HepG2 (cell line): ENCODE measurements around the gene WFDC6. TPM values are rescaled to one million over a fixed set of nuclear protein-coding genes. Genes with fewer than 3 reads are reported as not detected.

Source experiments
- ATAC-seq: fragments of 200-7000 bp; cut with Tn5 transposase; 3 replicates; pipeline ENCODE4 v1.9.1; 2020; ENCODE audit warnings: mild to moderate bottlenecking, moderate library complexity
- BruUV-seq: library from RNA; stranded (reverse); fragments of 400-500 nt; replicated peaks from 2 replicates; lab custom pipeline; 2021; lab: Mats Ljungman, UMichigan
- CTCF ChIA-PET: fragments of 300-600 bp; formaldehyde crosslinking; extraction: SDS; loops from one replicate; lab custom pipeline; 2021; ENCODE audit warnings: low total read pairs, inconsistent platforms, low intra/inter-chr PET ratio; lab: Yijun Ruan, JAX
- POLR2A ChIA-PET: fragments of 350-600 bp; sonication (Branson Sonifier 250); formaldehyde crosslinking; loops from one replicate; lab custom pipeline; 2020; ENCODE audit warnings: antibody characterized with exemption, inconsistent platforms; lab: Yijun Ruan, JAX
- DNase-seq: peaks from one replicate; pipeline ENCODE4 v3.0.0-alpha.2; 2015; ENCODE audit warnings: low spot score
- FAIRE-seq: peaks from 3 replicates; lab custom pipeline; 2011; peaks lifted over from hg19 to GRCh38; lab: Jason Lieb, UNC
- H2AFZ ChIP-seq: one replicate; pipeline ENCODE4 v1.6.1; 2011; ENCODE audit warnings: low read length, inconsistent platforms
- H3K27ac ChIP-seq: fragments of 300-600 bp; 3 replicates; pipeline ENCODE4 v1.8.0; 2011; ENCODE audit warnings: mixed run types, mild to moderate bottlenecking, mixed read lengths, low read length, inconsistent platforms; ENCODE audit not compliant: insufficient read depth; ENCODE audit errors: extremely low read length
- H3K27me3 ChIP-seq, 2 experiments: fragments of 200-600 bp in 1 of 2; 2 replicates in 1 of 2; 3 replicates in 1 of 2; pipeline versions ENCODE4 v1.6.0 to v1.8.0; 2011; ENCODE audit warnings: low read length in 2 of 2, mild to moderate bottlenecking in 2 of 2, moderate library complexity in 2 of 2, inconsistent platforms in 1 of 2; ENCODE audit not compliant: insufficient read depth in 2 of 2, control insufficient read depth in 1 of 2
- H3K36me3 ChIP-seq, 2 experiments: fragments of 200-600 bp in 1 of 2; replicated peaks in 1 of 2; 2 replicates in 1 of 2; 3 replicates in 1 of 2; pipeline versions ENCODE4 v1.5.1 to v1.8.0; 2011; ENCODE audit warnings: low read length in 2 of 2, inconsistent platforms in 1 of 2; ENCODE audit not compliant: insufficient read depth in 2 of 2, control insufficient read depth in 1 of 2
- H3K4me1 ChIP-seq: 2 replicates; pipeline ENCODE4 v1.5.1; 2012; ENCODE audit warnings: low read length, inconsistent platforms; ENCODE audit not compliant: insufficient read depth
- H3K4me2 ChIP-seq: 2 replicates; pipeline ENCODE4 v1.6.0; 2011; ENCODE audit warnings: low read depth, low read length, inconsistent platforms
- H3K4me3 ChIP-seq, 3 experiments: fragments of 200-600 bp in 1 of 3; sonication (generic), shearing (Covaris generic) in 1 of 3; replicated peaks in 1 of 3; 2 replicates each; pipeline ENCODE4 v1.5.1; 2011 to 2016; ENCODE audit warnings: low read length in 3 of 3, inconsistent platforms in 2 of 3, low read depth in 2 of 3, mild to moderate bottlenecking in 2 of 3, control low read depth in 1 of 3, mixed read lengths in 1 of 3; ENCODE audit not compliant: insufficient read depth in 1 of 3
- H3K79me2 ChIP-seq: one replicate; pipeline ENCODE4 v1.6.1; 2011; ENCODE audit warnings: low read length, inconsistent platforms; ENCODE audit not compliant: insufficient read depth
- H3K9ac ChIP-seq: 2 replicates; pipeline ENCODE4 v1.6.0; 2011; ENCODE audit warnings: mild to moderate bottlenecking, low read depth, low read length, inconsistent platforms; ENCODE audit not compliant: insufficient read depth
- H3K9me3 ChIP-seq: 2 replicates; pipeline ENCODE4 v1.5.1; 2012; ENCODE audit warnings: mild to moderate bottlenecking, low read length
- H4K20me1 ChIP-seq: 2 replicates; pipeline ENCODE4 v1.6.0; 2011; ENCODE audit warnings: inconsistent platforms, mild to moderate bottlenecking, low read length, moderate library complexity; ENCODE audit not compliant: insufficient read depth
- HOXA9 ChIP-seq: sonication (generic); formaldehyde crosslinking; IDR thresholded peaks from 2 replicates; pipeline ENCODE4 v1.8.1; 2022; ENCODE audit warnings: missing genetic modification reagents, mild to moderate bottlenecking, moderate library complexity, borderline replicate concordance
- MAFF ChIP-seq: IDR thresholded peaks from 2 replicates; pipeline ENCODE4 v1.6.1; 2011; ENCODE audit warnings: low read depth, low read length, improper control_type of control experiment
- MAFK ChIP-seq, 2 experiments: IDR thresholded peaks in 1 of 2; conservative IDR thresholded peaks in 1 of 2; 2 replicates each; pipeline ENCODE4 v1.6.1; 2011; ENCODE audit warnings: improper control_type of control experiment in 2 of 2, low read length in 2 of 2
- RFX5 ChIP-seq: IDR thresholded peaks from 2 replicates; pipeline ENCODE4 v1.6.1; 2011; ENCODE audit warnings: low read depth, low read length, improper control_type of control experiment
- ZNF513 ChIP-seq: sonication (generic); formaldehyde crosslinking; conservative IDR thresholded peaks from 2 replicates; pipeline ENCODE4 v1.5.0; 2020; ENCODE audit warnings: missing genetic modification reagents
- ZNF543 ChIP-seq: sonication (generic); formaldehyde crosslinking; IDR thresholded peaks from 2 replicates; pipeline ENCODE4 v1.4.0; 2020; ENCODE audit warnings: mild to moderate bottlenecking, missing genetic modification reagents
- ZNF75D ChIP-seq: sonication (generic); formaldehyde crosslinking; IDR thresholded peaks from 2 replicates; pipeline ENCODE4 v1.8.1; 2023; ENCODE audit warnings: missing genetic modification reagents, mild to moderate bottlenecking, borderline replicate concordance
- WGBS: methylation state at CpG from one replicate; pipeline ENCODE4 v1.1.6; 2017; ENCODE audit warnings: low lambda C conversion rate; 5-methylcytosine and 5-hydroxymethylcytosine counted together
- in situ Hi-C: cut with HindIII; loops from 2 replicates; pipeline ENCODE4 v1.10.0; 2017; ENCODE audit warnings: low pct_unique_long_range_greater_than_20kb; ENCODE audit not compliant: extremely low pct_ligation_motif_present
- intact Hi-C: fragments of 100-400 bp; cut with micrococcal nuclease; formaldehyde crosslinking; loops from one replicate; pipeline ENCODE4 v1.10.0; 2022; ENCODE audit not compliant: unreplicated experiment
- polyA plus RNA-seq, 8 experiments: library from polyadenylated mRNA; depleted of rRNA in 3 of 8; stranded (reverse) in 7 of 8; unstranded in 1 of 8; fragments of >200 nt; fragmentation: Illumina TruSeq in 4 of 8; extraction: Trizol in 4 of 8; gene quantifications; 2 replicates each; pipeline versions ENCODE4 v1.2.1 to v1.2.3, GENCODE V29; 2011 to 2016; ENCODE audit warnings: low read depth in 4 of 8, missing spikeins in 1 of 8, mixed read lengths in 1 of 8; ENCODE audit not compliant: insufficient read depth in 1 of 8
- total RNA-seq, 5 experiments: library from RNA; depleted of rRNA; stranded (reverse); fragments of >200 nt; fragmentation: Illumina TruSeq; extraction: Trizol; gene quantifications; 2 replicates each; pipeline ENCODE4 v1.2.3, GENCODE V29; 2016; ENCODE audit warnings: low read depth in 1 of 5
- TF ChIP-seq, protein P1 (sequence below): sonication (generic); formaldehyde crosslinking; IDR thresholded peaks from 2 replicates; pipeline ENCODE4 v1.4.0; 2020; ENCODE audit warnings: missing genetic modification reagents, borderline replicate concordance

Gene WFDC6
- total and polyA plus RNA-seq, 2 of the 13 experiments (the other 11 are each of a cell fraction or from before 2014, with no cell fraction given): not detected

GRCh38 chr20:45581702-45582101 is 42.4 kb upstream of the WFDC6 start:
- H4K20me1 ChIP-seq: no peaks in the 10 kb centered on the region
- CTCF ChIA-PET: no interaction called here
- BruUV-seq: no TSS peak
- no peak overlapping the region for H3K4me3 ChIP-seq
- no peaks in the 10 kb centered on the region for H3K36me3 ChIP-seq
- no peak overlapping the region for H3K27ac ChIP-seq
- DNase-seq: no peak
- in situ Hi-C loops (no loop called here), intact Hi-C loops (no loop called here)
- peaks cover 4% of the 10 kb centered on the region; the same call in 1 of the 2 replicates for H3K4me1 ChIP-seq
- POLR2A ChIA-PET: no interaction called here
- no peak for ATAC-seq
- no peaks in the 10 kb centered on the region for H3K9me3 ChIP-seq
- no peak overlapping the region for H3K4me2 ChIP-seq
- H3K79me2 ChIP-seq: no peaks in the 10 kb centered on the region
- H2AFZ ChIP-seq: no peak overlapping the region
- no peak overlapping the region for H3K9ac ChIP-seq
- H3K27me3 ChIP-seq: peaks cover 3 to 18% of the 10 kb centered on the region in 2 experiments; a peak in 4 of 5 replicates
- TF ChIP-seq ZNF75D (CRISPR knock-in tag) (no peak), MAFF (0 out of 2 replicates have a peak, but pooled peaks have one; percentile 11), MAFK (conservative IDR thresholded peaks at IDR 0.05 in 1 of 2, IDR thresholded peaks at IDR 0.05 in 1 of 2; ENCODE audit: low read length in 2 of 2) (peak in 1 of 2 experiments; percentile 41; a peak in 3 of 4 replicates)
- no peak for FAIRE-seq

GRCh38 chr20:45579184-45579583 is 39.9 kb upstream of the WFDC6 start, which contains the start of gene WFDC8:
Gene WFDC8, minus strand, starts transcription at chr20:45579284. Its CDS starts 37 bp downstream, at chr20:45579247.
- BruUV-seq: no TSS peak
- WGBS: 17% methylated on average over 4 of the region's 4 CpGs
- Histone ChIP-seq H3K27me3 (peaks cover 0 to 14% of the 10 kb centered on the region in 2 experiments; a peak in 3 of 5 replicates), H3K79me2 (no peaks in the 10 kb centered on the region), H4K20me1 (no peaks in the 10 kb centered on the region), H2AFZ (no peak within 1 kb of the TSS), H3K4me1 (peaks cover 5% of the 10 kb centered on the region; the same call in 1 of the 2 replicates), H3K9ac (no peak within 1 kb of the TSS), H3K27ac (no peak within 1 kb of the TSS), H3K9me3 (no peaks in the 10 kb centered on the region), H3K4me3 (no peak within 1 kb of the TSS), H3K4me2 (no peak within 1 kb of the TSS), H3K36me3 (no peaks in the 10 kb centered on the region)
- FAIRE-seq: no peak
- in situ Hi-C loops: no loop called here
- ATAC-seq: no peak; the same call in 2 of the 3 replicates
- no peak for DNase-seq
- ChIA-PET POLR2A (no interaction called here), CTCF (no interaction called here)
- intact Hi-C loops: no loop called here
- TF ChIP-seq ZNF513 (CRISPR knock-in tag) (no peak), ZNF543 (CRISPR knock-in tag) (no peak), HOXA9 (CRISPR knock-in tag) (no peak), RFX5 (no peak)
- TF ChIP-seq, protein P1, sequence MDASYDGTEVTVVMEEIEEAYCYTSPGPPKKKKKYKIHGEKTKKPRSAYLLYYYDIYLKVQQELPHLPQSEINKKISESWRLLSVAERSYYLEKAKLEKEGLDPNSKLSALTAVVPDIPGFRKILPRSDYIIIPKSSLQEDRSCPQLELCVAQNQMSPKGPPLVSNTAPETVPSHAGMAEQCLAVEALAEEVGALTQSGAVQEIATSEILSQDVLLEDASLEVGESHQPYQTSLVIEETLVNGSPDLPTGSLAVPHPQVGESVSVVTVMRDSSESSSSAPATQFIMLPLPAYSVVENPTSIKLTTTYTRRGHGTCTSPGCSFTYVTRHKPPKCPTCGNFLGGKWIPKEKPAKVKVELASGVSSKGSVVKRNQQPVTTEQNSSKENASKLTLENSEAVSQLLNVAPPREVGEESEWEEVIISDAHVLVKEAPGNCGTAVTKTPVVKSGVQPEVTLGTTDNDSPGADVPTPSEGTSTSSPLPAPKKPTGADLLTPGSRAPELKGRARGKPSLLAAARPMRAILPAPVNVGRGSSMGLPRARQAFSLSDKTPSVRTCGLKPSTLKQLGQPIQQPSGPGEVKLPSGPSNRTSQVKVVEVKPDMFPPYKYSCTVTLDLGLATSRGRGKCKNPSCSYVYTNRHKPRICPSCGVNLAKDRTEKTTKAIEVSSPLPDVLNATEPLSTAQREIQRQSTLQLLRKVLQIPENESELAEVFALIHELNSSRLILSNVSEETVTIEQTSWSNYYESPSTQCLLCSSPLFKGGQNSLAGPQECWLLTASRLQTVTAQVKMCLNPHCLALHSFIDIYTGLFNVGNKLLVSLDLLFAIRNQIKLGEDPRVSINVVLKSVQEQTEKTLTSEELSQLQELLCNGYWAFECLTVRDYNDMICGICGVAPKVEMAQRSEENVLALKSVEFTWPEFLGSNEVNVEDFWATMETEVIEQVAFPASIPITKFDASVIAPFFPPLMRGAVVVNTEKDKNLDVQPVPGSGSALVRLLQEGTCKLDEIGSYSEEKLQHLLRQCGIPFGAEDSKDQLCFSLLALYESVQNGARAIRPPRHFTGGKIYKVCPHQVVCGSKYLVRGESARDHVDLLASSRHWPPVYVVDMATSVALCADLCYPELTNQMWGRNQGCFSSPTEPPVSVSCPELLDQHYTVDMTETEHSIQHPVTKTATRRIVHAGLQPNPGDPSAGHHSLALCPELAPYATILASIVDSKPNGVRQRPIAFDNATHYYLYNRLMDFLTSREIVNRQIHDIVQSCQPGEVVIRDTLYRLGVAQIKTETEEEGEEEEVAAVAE (CRISPR knock-in tag): no peak
